UCSD-AML1 (cell line): ENCODE results near the gene TEX264.

Source experiments
- DNase-seq: peaks from one replicate; lab custom pipeline; 2025; ENCODE audit not compliant: unreplicated experiment; lab: John Stamatoyannopoulos, UW

The TEX264 gene

GRCh38 chr3:51673802-51674654 lies 3.0 kb downstream of the TEX264 start:
- no peak for DNase-seq

- DNase-seq = no peak
These were observed 4.2 kb downstream of the TEX264 start for GRCh38 chr3:51675201-51675611.

GRCh38 chr3:51676102-51676640 lies 5.1 kb downstream of the TEX264 start:
- DNase-seq = no peak

GRCh38 chr3:51677358-51677757 lies 6.3 kb downstream of the TEX264 start:
- no peak for DNase-seq

GRCh38 chr3:51678186-51678585 lies 7.1 kb downstream of the TEX264 start:
- DNase-seq = no peak

- no peak for DNase-seq
These were observed 7.6 kb downstream of the TEX264 start for GRCh38 chr3:51678641-51679040.

GRCh38 chr3:51679318-51679717 lies 8.3 kb downstream of the TEX264 start:
- DNase-seq = no peak

GRCh38 chr3:51679777-51680176 lies 8.7 kb downstream of the TEX264 start:
- DNase-seq = no peak

- no peak for DNase-seq
These were observed 9.1 kb downstream of the TEX264 start for GRCh38 chr3:51680196-51680595.

- peak; percentile 49 for DNase-seq
These were observed 9.7 kb downstream of the TEX264 start for GRCh38 chr3:51680663-51681230.

- DNase-seq = peak; percentile 79
These were observed 10.4 kb downstream of the TEX264 start for GRCh38 chr3:51681453-51681852.

- DNase-seq = peak; percentile 68
These were observed 11.0 kb downstream of the TEX264 start for GRCh38 chr3:51682079-51682478.

- DNase-seq = no peak
These were observed 11.5 kb downstream of the TEX264 start for GRCh38 chr3:51682526-51682925.

GRCh38 chr3:51683566-51683965 lies 12.5 kb downstream of the TEX264 start:
- DNase-seq = no peak

GRCh38 chr3:51684971-51685751 lies 14.1 kb downstream of the TEX264 start:
- DNase-seq = peak; percentile 51

- DNase-seq = no peak
These were observed 15.0 kb downstream of the TEX264 start for GRCh38 chr3:51686056-51686455.

- DNase-seq = peak; percentile 93
These were observed 15.6 kb downstream of the TEX264 start for GRCh38 chr3:51686512-51687215.

GRCh38 chr3:51687431-51688205 lies 16.6 kb downstream of the TEX264 start:
- DNase-seq = no peak

- DNase-seq = no peak
These were observed 17.2 kb downstream of the TEX264 start for GRCh38 chr3:51688206-51688600.

GRCh38 chr3:51691021-51691420 lies 20.0 kb downstream of the TEX264 start:
- DNase-seq = no peak
